Uterus (tissue), 2 donors: Measurements from ENCODE around the gene MXD4.

Experiments
- POLR2A ChIP-seq, 2 donors: fragments of 450-650 bp; IDR thresholded peaks; one replicate each; pipeline ENCODE4 v1.6.1; 2016; ENCODE audit warnings: antibody characterized with exemption in 2 of 2, mild to moderate bottlenecking in 1 of 2, moderate library complexity in 1 of 2
- TF ChIP-seq, protein P1 (sequence below), 4 experiments: fragments of 200-600 bp in 2 of 4; fragments of 450-650 bp in 2 of 4; sonication (generic) in 2 of 4; IDR thresholded peaks; one replicate each; pipeline ENCODE4 v1.5.1; 2016 to 2019; ENCODE audit warnings: antibody characterized with exemption in 4 of 4, mild to moderate bottlenecking in 2 of 4, moderate library complexity in 1 of 4

DNA sequence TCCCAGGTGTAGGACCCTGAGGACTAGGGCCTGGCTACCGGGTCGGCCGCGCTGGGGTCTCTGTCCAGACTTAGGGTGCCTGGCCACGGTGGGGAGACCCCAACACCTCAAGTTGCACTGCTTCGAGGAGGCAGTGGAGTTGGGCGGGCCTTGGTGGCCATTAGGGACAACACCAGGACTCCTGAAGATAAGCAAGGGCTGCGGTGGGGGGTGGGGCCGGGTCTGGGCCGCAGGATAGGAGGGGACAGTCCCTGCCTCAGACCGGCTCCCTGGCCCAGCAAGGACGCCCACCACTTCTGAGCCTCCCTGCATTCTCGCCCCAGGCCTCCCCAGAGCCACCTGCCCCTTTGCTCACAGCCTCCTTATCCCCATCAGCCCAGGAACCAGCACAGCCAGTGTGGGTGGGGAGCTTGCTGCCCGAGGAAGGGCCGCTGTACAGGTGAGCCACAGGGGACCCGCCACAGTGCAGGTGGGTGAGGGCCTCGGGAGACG, 5.5 kb upstream of the MXD4 start:
- TF ChIP-seq, protein P1, sequence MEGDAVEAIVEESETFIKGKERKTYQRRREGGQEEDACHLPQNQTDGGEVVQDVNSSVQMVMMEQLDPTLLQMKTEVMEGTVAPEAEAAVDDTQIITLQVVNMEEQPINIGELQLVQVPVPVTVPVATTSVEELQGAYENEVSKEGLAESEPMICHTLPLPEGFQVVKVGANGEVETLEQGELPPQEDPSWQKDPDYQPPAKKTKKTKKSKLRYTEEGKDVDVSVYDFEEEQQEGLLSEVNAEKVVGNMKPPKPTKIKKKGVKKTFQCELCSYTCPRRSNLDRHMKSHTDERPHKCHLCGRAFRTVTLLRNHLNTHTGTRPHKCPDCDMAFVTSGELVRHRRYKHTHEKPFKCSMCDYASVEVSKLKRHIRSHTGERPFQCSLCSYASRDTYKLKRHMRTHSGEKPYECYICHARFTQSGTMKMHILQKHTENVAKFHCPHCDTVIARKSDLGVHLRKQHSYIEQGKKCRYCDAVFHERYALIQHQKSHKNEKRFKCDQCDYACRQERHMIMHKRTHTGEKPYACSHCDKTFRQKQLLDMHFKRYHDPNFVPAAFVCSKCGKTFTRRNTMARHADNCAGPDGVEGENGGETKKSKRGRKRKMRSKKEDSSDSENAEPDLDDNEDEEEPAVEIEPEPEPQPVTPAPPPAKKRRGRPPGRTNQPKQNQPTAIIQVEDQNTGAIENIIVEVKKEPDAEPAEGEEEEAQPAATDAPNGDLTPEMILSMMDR (IDR thresholded peaks at IDR 0.05) = no peak
- TF ChIP-seq POLR2A (IDR thresholded peaks at IDR 0.05) = no peak
